Neural cell (in vitro differentiated cells): ENCODE results near the gene BZW2. TPM values are rescaled to one million over a fixed set of nuclear protein-coding genes. Genes with fewer than 3 reads are reported as not detected.

Source experiments
- H2AFZ ChIP-seq: fragments of 200-600, 300-800 bp; sonication (generic), shearing (Covaris generic); 2 replicates; pipeline ENCODE4 v1.6.0; 2014; ENCODE audit warnings: low read depth, mild to moderate bottlenecking, antibody characterized with exemption, low read length, moderate library complexity
- H3F3A ChIP-seq: fragments of 200-600 bp; shearing (Covaris generic); 2 replicates; pipeline ENCODE4 v1.6.1; 2016; ENCODE audit warnings: mild to moderate bottlenecking, moderate library complexity, mixed read lengths, antibody characterized with exemption, low read length; ENCODE audit not compliant: insufficient read depth, poor library complexity, severe bottlenecking
- H3K27ac ChIP-seq: fragments of 200-600, 300-800 bp; sonication (generic), shearing (Covaris generic); 2 replicates; pipeline ENCODE4 v1.5.1; 2014; ENCODE audit warnings: mild to moderate bottlenecking, low read length, moderate library complexity
- H3K27me3 ChIP-seq: fragments of 300-800, 200-600 bp; sonication (generic), shearing (Covaris generic); 2 replicates; pipeline ENCODE4 v1.6.0; 2014; ENCODE audit warnings: mild to moderate bottlenecking, low read depth, low read length, moderate library complexity; ENCODE audit not compliant: insufficient read depth
- H3K36me3 ChIP-seq: fragments of 300-800, 200-600 bp; sonication (generic), shearing (Covaris generic); 2 replicates; pipeline ENCODE4 v1.5.1; 2014; ENCODE audit warnings: mild to moderate bottlenecking, antibody characterized with exemption, low read length, moderate library complexity; ENCODE audit not compliant: insufficient read depth
- H3K4me2 ChIP-seq: fragments of 300-800, 200-600 bp; sonication (generic), shearing (Covaris generic); 2 replicates; pipeline ENCODE4 v1.6.0; 2014; ENCODE audit warnings: mild to moderate bottlenecking, low read length
- H3K4me3 ChIP-seq: fragments of 300-800, 200-600 bp; sonication (generic), shearing (Covaris generic); 2 replicates; pipeline ENCODE4 v1.5.1; 2014; ENCODE audit warnings: mild to moderate bottlenecking, low read length, moderate library complexity
- H3K79me2 ChIP-seq: fragments of 200-600 bp; shearing (Covaris generic); replicated peaks from 2 replicates; pipeline ENCODE4 v1.6.0; 2014; ENCODE audit warnings: mild to moderate bottlenecking, low read length, moderate library complexity; ENCODE audit not compliant: insufficient read depth
- H3K9ac ChIP-seq: fragments of 300-800, 200-600 bp; sonication (generic), shearing (Covaris generic); 2 replicates; pipeline ENCODE4 v1.6.1; 2016; ENCODE audit warnings: mild to moderate bottlenecking, low read length, mixed read lengths
- H3K9me2 ChIP-seq: fragments of 200-600 bp; shearing (Covaris generic); 2 replicates; pipeline ENCODE4 v1.6.1; 2016; ENCODE audit warnings: mild to moderate bottlenecking, low read length, mixed read lengths; ENCODE audit not compliant: insufficient read depth
- H3K9me3 ChIP-seq: fragments of 200-600, 300-800 bp; sonication (generic), shearing (Covaris generic); 2 replicates; pipeline ENCODE4 v1.6.1; 2016; ENCODE audit warnings: mild to moderate bottlenecking, mixed run types, low read length, moderate library complexity, mixed read lengths
- H4K20me1 ChIP-seq: fragments of 200-600 bp; shearing (Covaris generic); 2 replicates; pipeline ENCODE4 v1.6.1; 2016; ENCODE audit warnings: mild to moderate bottlenecking, mixed run types; ENCODE audit not compliant: insufficient read depth
- CTCF ChIP-seq: fragments of 450-650 bp; IDR thresholded peaks from 2 replicates; pipeline ENCODE4 v1.5.1; 2014; ENCODE audit warnings: antibody characterized with exemption, mild to moderate bottlenecking, moderate library complexity; ENCODE audit not compliant: poor library complexity, severe bottlenecking
- EP300 ChIP-seq: fragments of 450-650 bp; conservative IDR thresholded peaks from 2 replicates; pipeline ENCODE4 v1.6.1; 2014; ENCODE audit warnings: antibody characterized with exemption, mild to moderate bottlenecking, moderate library complexity; ENCODE audit not compliant: poor library complexity, severe bottlenecking
- EZH2 ChIP-seq: fragments of 200-600, 300-800 bp; shearing (Covaris generic), sonication (generic); IDR thresholded peaks from 2 replicates; pipeline ENCODE4 v1.6.1; 2014; ENCODE audit warnings: antibody characterized with exemption, low read length, borderline replicate concordance, mild to moderate bottlenecking; ENCODE audit not compliant: insufficient read depth, poor library complexity, severe bottlenecking
- MXI1 ChIP-seq: fragments of 450-650 bp; conservative IDR thresholded peaks from 2 replicates; pipeline ENCODE4 v1.6.1; 2014; ENCODE audit warnings: antibody characterized with exemption, mild to moderate bottlenecking; ENCODE audit not compliant: poor library complexity, severe bottlenecking
- POLR2AphosphoS5 ChIP-seq: IDR thresholded peaks from 2 replicates; pipeline ENCODE4 v1.6.1; 2012
- RAD21 ChIP-seq: fragments of 450-650 bp; conservative IDR thresholded peaks from 2 replicates; pipeline ENCODE4 v1.6.1; 2014; ENCODE audit warnings: antibody characterized with exemption, mild to moderate bottlenecking, moderate library complexity
- REST ChIP-seq: IDR thresholded peaks from 2 replicates; pipeline ENCODE4 v1.6.1; 2012; ENCODE audit warnings: borderline replicate concordance
- SMC3 ChIP-seq: fragments of 450-650 bp; conservative IDR thresholded peaks from 2 replicates; pipeline ENCODE4 v1.6.1; 2014; ENCODE audit warnings: antibody characterized with exemption, mild to moderate bottlenecking, moderate library complexity; ENCODE audit not compliant: poor library complexity
- polyA plus RNA-seq: library from polyadenylated mRNA; depleted of rRNA; stranded (reverse); fragments of >200 nt; gene quantifications from 2 replicates; pipeline ENCODE4 v1.2.3, GENCODE V29; 2014

Gene BZW2
- polyA plus RNA-seq, 1 donor from 2014 or later, result 203 TPM

- Histone ChIP-seq H2AFZ (no peak overlapping the region), H3F3A (no peaks in the 10 kb centered on the region), H3K4me3 (no peak overlapping the region), H3K9me3 (no peaks in the 10 kb centered on the region), H3K4me2 (no peak overlapping the region), H3K36me3 (no peaks in the 10 kb centered on the region), H3K9ac (no peak overlapping the region), H3K9me2 (no peaks in the 10 kb centered on the region), H3K27ac (no peak overlapping the region), H4K20me1 (no peaks in the 10 kb centered on the region), H3K79me2 (no peaks in the 10 kb centered on the region), H3K27me3 (no peaks in the 10 kb centered on the region)
- no peak for TF ChIP-seq EP300
- TF ChIP-seq POLR2AphosphoS5, result no peak
- TF ChIP-seq SMC3, result no peak
These were observed 42.3 kb downstream of the BZW2 start for GRCh38 chr7:16688249-16688648.

- no peaks in the 10 kb centered on the region for H3K79me2 ChIP-seq
- TF ChIP-seq RAD21 (no peak), SMC3 (no peak), REST (no peak), CTCF (no peak), MXI1 (no peak), EZH2 (no peak)
- no peaks in the 10 kb centered on the region for H3F3A ChIP-seq
- H3K27me3 ChIP-seq, result no peaks in the 10 kb centered on the region
- peaks cover 9% of the 10 kb centered on the region for H3K36me3 ChIP-seq
- no peak overlapping the region for H3K27ac ChIP-seq
- H2AFZ ChIP-seq, result no peak overlapping the region
- H3K9ac ChIP-seq, result no peak overlapping the region
- H3K9me3 ChIP-seq, result no peaks in the 10 kb centered on the region
- H3K4me3 ChIP-seq, result no peak overlapping the region
- H3K4me2 ChIP-seq, result no peak overlapping the region
- no peaks in the 10 kb centered on the region for H4K20me1 ChIP-seq
- H3K9me2 ChIP-seq, result no peaks in the 10 kb centered on the region
These were observed 45.3 kb downstream of the BZW2 start for GRCh38 chr7:16691241-16691640.
